ENCODE data around the gene C1orf116.

The C1orf116 gene

GRCh38 chr1:207067185-207067584 is 34.6 kb upstream of the C1orf116 start:
- no peak for DNase-seq
- Histone ChIP-seq H3K27me3 (no peaks in the 10 kb centered on the region), H3K4me1 (no peaks in the 10 kb centered on the region), H3K9me3 (no peaks in the 10 kb centered on the region), H3K36me3 (peaks cover 37 to 91% (median 72%) of the 10 kb centered on the region in 3 donors), H3K4me3 (no peak overlapping the region), H3K27ac (no peak overlapping the region)
- intact Hi-C loops (cut with DNase I; ENCODE audit: low total_unique reads) = no loop called here
- TF ChIP-seq CTCF (IDR thresholded peaks at IDR 0.05) = no peak

- no peak for TF ChIP-seq CTCF (IDR thresholded peaks at IDR 0.05)
- Histone ChIP-seq H3K4me1 (no peaks in the 10 kb centered on the region), H3K27me3 (no peaks in the 10 kb centered on the region), H3K4me3 (no peak overlapping the region), H3K36me3 (peaks cover 35 to 75% (median 72%) of the 10 kb centered on the region in 3 donors), H3K9me3 (no peaks in the 10 kb centered on the region), H3K27ac (peak overlapping the region; percentile 2 to 8)
- no peak for DNase-seq
- intact Hi-C loops (cut with DNase I; ENCODE audit: low total_unique reads) = no loop called here
Observed at GRCh38 chr1:207064561-207064960, 32.0 kb upstream of the C1orf116 start.

GRCh38 chr1:207063014-207063413 is 30.5 kb upstream of the C1orf116 start:
- H3K27me3 ChIP-seq = no peaks in the 10 kb centered on the region
- TF ChIP-seq CTCF (IDR thresholded peaks at IDR 0.05) = no peak
- no peaks in the 10 kb centered on the region for H3K9me3 ChIP-seq
- H3K4me1 ChIP-seq = no peaks in the 10 kb centered on the region
- H3K27ac ChIP-seq = no peak overlapping the region
- peaks cover 31 to 59% (median 59%) of the 10 kb centered on the region in 3 donors for H3K36me3 ChIP-seq
- no peak for DNase-seq
- H3K4me3 ChIP-seq = no peak overlapping the region
- intact Hi-C loops (cut with DNase I; ENCODE audit: low total_unique reads) = no loop called here

- no peak for DNase-seq
- Histone ChIP-seq H3K36me3 (peaks cover 22 to 53% (median 53%) of the 10 kb centered on the region in 3 donors), H3K4me3 (no peak overlapping the region), H3K27me3 (no peaks in the 10 kb centered on the region), H3K27ac (no peak overlapping the region), H3K4me1 (no peaks in the 10 kb centered on the region), H3K9me3 (no peaks in the 10 kb centered on the region)
- intact Hi-C loops (cut with DNase I; ENCODE audit: low total_unique reads) = no loop called here
- TF ChIP-seq CTCF (IDR thresholded peaks at IDR 0.05) = no peak
Observed at GRCh38 chr1:207062058-207062457, 29.5 kb upstream of the C1orf116 start.

GRCh38 chr1:207060596-207060995 is 28.0 kb upstream of the C1orf116 start:
- TF ChIP-seq CTCF (IDR thresholded peaks at IDR 0.05) = no peak
- no peaks in the 10 kb centered on the region for H3K9me3 ChIP-seq
- intact Hi-C loops (cut with DNase I; ENCODE audit: low total_unique reads) = no loop called here
- no peak overlapping the region for H3K27ac ChIP-seq
- H3K4me3 ChIP-seq = no peak overlapping the region
- no peaks in the 10 kb centered on the region for H3K27me3 ChIP-seq
- peaks cover 13 to 45% (median 39%) of the 10 kb centered on the region in 3 donors for H3K36me3 ChIP-seq
- no peaks in the 10 kb centered on the region for H3K4me1 ChIP-seq
- no peak for DNase-seq

GRCh38 chr1:207059881-207060280 is 27.3 kb upstream of the C1orf116 start:
- intact Hi-C loops (cut with DNase I; ENCODE audit: low total_unique reads) = no loop called here

More at GRCh38 chr1:207059881-207060280, 27.3 kb upstream of the C1orf116 start:
- no peak for TF ChIP-seq CTCF (IDR thresholded peaks at IDR 0.05)
- Histone ChIP-seq H3K27me3 (no peaks in the 10 kb centered on the region), H3K9me3 (no peaks in the 10 kb centered on the region), H3K27ac (no peak overlapping the region), H3K36me3 (peaks cover 9 to 37% (median 32%) of the 10 kb centered on the region in 3 donors), H3K4me1 (no peaks in the 10 kb centered on the region), H3K4me3 (no peak overlapping the region)
- DNase-seq = no peak
